Ascending aorta (tissue), 2 donors: Measurements from ENCODE around the gene BIRC5. TPM values are rescaled to one million over a fixed set of nuclear protein-coding genes. Genes with fewer than 3 reads are reported as not detected.
A peak's percentile ranks its signal among the peaks of the same experiment; 100 is the strongest.

Source experiments
- DNase-seq, 2 donors: peaks; one replicate each; pipeline ENCODE4 v3.0.0-alpha.2; 2019; ENCODE audit warnings: low spot score in 2 of 2
- H3K27ac ChIP-seq, 2 donors: fragments of 200-600 bp; sonication (generic); one replicate each; pipeline ENCODE4 v1.5.1; 2016 to 2017; ENCODE audit warnings: mild to moderate bottlenecking in 1 of 2
- H3K27me3 ChIP-seq: fragments of 200-600 bp; sonication (generic); one replicate; pipeline ENCODE4 v1.5.1; 2017
- H3K36me3 ChIP-seq, 2 donors: fragments of 200-600 bp; sonication (generic); one replicate each; pipeline ENCODE4 v1.5.1; 2016
- H3K4me1 ChIP-seq, 2 donors: fragments of 200-600 bp; sonication (generic); one replicate each; pipeline ENCODE4 v1.5.1; 2016 to 2017; ENCODE audit warnings: mild to moderate bottlenecking in 1 of 2
- H3K4me3 ChIP-seq, 2 donors: fragments of 200-600 bp; sonication (generic); one replicate each; pipeline ENCODE4 v1.5.1; 2016 to 2017; ENCODE audit warnings: mild to moderate bottlenecking in 1 of 2
- H3K9me3 ChIP-seq, 2 donors: fragments of 200-600 bp; sonication (generic); one replicate each; pipeline ENCODE4 v1.5.1; 2016
- intact Hi-C: fragments of 100-400 bp; cut with DNase I; formaldehyde crosslinking; loops from one replicate; pipeline ENCODE4 v1.15.1; 2023
- total RNA-seq: library from RNA; depleted of rRNA; stranded (reverse); fragments of >200 nt; gene quantifications from one replicate; pipeline ENCODE4 v1.1.0, GENCODE V29; 2016
- TF ChIP-seq, protein P1 (sequence below), 3 experiments: fragments of 200-600 bp in 2 of 3; fragments of 450-650 bp in 1 of 3; sonication (generic) in 2 of 3; IDR thresholded peaks; one replicate each; pipeline ENCODE4 v1.5.1; 2016 to 2019; ENCODE audit warnings: antibody characterized with exemption in 3 of 3, mild to moderate bottlenecking in 1 of 3, moderate library complexity in 1 of 3

The BIRC5 gene
- 0.11 TPM for total RNA-seq

DNA sequence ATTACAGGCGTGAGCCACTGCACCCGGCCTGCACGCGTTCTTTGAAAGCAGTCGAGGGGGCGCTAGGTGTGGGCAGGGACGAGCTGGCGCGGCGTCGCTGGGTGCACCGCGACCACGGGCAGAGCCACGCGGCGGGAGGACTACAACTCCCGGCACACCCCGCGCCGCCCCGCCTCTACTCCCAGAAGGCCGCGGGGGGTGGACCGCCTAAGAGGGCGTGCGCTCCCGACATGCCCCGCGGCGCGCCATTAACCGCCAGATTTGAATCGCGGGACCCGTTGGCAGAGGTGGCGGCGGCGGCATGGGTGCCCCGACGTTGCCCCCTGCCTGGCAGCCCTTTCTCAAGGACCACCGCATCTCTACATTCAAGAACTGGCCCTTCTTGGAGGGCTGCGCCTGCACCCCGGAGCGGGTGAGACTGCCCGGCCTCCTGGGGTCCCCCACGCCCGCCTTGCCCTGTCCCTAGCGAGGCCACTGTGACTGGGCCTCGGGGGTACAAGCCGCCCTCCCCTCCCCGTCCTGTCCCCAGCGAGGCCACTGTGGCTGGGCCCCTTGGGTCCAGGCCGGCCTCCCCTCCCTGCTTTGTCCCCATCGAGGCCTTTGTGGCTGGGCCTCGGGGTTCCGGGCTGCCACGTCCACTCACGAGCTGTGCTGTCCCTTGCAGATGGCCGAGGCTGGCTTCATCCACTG, at the start of gene BIRC5:
BIRC5 (plus strand) TSS at position 238 of the 690 bp plus-strand sequence; CDS start at position 302, 64 bp downstream.
- intact Hi-C loops: no loop called here
- Histone ChIP-seq H3K9me3 (no peaks in the 10 kb centered on the region), H3K36me3 (no peaks in the 10 kb centered on the region), H3K27ac (no peak within 1 kb of the TSS), H3K4me1 (peaks cover 4 to 5% of the 10 kb centered on the region in 2 donors), H3K27me3 (no peaks in the 10 kb centered on the region), H3K4me3 (peak within 1 kb of the TSS; percentile 27 to 59)
- TF ChIP-seq, protein P1, sequence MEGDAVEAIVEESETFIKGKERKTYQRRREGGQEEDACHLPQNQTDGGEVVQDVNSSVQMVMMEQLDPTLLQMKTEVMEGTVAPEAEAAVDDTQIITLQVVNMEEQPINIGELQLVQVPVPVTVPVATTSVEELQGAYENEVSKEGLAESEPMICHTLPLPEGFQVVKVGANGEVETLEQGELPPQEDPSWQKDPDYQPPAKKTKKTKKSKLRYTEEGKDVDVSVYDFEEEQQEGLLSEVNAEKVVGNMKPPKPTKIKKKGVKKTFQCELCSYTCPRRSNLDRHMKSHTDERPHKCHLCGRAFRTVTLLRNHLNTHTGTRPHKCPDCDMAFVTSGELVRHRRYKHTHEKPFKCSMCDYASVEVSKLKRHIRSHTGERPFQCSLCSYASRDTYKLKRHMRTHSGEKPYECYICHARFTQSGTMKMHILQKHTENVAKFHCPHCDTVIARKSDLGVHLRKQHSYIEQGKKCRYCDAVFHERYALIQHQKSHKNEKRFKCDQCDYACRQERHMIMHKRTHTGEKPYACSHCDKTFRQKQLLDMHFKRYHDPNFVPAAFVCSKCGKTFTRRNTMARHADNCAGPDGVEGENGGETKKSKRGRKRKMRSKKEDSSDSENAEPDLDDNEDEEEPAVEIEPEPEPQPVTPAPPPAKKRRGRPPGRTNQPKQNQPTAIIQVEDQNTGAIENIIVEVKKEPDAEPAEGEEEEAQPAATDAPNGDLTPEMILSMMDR (IDR thresholded peaks at IDR 0.05): no peak
- peak; percentile 31 to 92 for DNase-seq

DNA sequence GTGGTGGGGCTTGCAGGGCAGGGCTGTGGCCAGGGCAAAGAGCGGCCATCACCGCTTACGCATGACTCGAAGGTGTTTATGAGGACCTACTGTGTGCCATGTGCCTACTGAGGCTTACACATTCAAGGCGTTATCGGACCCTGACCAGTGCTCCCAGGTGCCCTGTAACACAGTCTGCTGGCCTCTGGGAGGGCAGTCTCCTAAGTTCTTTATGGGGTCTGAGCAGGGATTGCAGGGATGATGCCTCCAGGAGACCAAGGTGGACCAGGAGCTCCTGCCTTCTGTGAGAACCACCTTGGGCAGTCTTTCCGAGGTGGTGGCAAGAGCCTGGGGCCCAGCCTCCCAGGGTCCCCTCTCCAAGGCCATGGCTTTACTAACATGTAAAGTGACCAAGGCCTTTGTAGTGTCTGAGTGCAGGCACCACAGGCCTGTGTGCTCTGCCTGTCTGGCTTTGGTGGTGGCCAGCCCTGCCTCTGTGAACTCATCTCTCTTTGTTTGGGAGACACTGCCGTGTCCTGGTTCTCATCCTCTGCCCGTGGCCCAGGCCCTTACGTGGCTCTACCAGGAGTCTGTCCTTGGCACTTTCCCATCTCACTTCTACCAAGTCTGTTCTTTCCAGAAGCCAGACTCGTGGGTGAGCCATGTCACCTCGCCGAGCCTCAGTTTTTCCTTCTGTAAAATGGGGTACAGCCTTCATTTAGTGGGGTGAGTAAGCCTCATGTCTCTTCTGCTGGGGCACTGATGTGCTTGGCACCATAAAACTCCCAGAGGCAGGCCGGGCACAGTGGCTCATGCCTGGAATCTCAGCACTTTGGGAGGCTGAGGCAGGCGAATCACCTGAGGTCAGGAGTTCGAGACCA, 49.1 kb upstream of the BIRC5 start:
- Histone ChIP-seq H3K36me3 (no peaks in the 10 kb centered on the region), H3K9me3 (no peaks in the 10 kb centered on the region), H3K4me1 (peaks cover 7 to 9% of the 10 kb centered on the region in 2 donors), H3K27ac (no peak overlapping the region), H3K4me3 (no peak overlapping the region), H3K27me3 (no peaks in the 10 kb centered on the region)
- intact Hi-C loops: no loop called here
- no peak for DNase-seq
- TF ChIP-seq, protein P1 (IDR thresholded peaks at IDR 0.05): no peak

DNA sequence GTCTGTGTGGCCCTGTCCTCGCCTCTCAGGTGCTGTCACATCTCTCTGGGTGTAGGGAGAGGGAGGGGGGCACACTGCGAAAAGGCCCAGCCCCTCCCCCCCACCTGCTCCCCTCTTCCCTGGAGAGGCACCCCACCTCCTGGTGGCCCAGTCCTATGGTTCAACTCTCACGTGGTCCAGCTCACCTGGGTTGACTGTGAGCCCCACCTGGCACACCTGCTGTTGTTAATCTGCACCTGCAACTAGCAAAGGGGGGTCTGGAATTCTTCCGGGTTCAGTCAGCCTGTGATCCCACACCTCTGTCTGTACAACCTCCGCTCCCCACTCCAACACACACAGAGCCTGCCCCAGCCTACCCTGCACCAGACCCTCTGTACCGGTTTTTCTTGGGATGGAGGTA, 47.6 kb upstream of the BIRC5 start:
- no peak overlapping the region for H3K4me3 ChIP-seq
- TF ChIP-seq, protein P1 (IDR thresholded peaks at IDR 0.05): no peak
- H3K36me3 ChIP-seq: peaks cover 0 to 4% of the 10 kb centered on the region in 2 donors
- no peaks in the 10 kb centered on the region for H3K9me3 ChIP-seq
- H3K4me1 ChIP-seq: peaks cover 7 to 12% of the 10 kb centered on the region in 2 donors
- no peak for DNase-seq
- no peaks in the 10 kb centered on the region for H3K27me3 ChIP-seq
- intact Hi-C loops: no loop called here
- H3K27ac ChIP-seq: no peak overlapping the region

DNA sequence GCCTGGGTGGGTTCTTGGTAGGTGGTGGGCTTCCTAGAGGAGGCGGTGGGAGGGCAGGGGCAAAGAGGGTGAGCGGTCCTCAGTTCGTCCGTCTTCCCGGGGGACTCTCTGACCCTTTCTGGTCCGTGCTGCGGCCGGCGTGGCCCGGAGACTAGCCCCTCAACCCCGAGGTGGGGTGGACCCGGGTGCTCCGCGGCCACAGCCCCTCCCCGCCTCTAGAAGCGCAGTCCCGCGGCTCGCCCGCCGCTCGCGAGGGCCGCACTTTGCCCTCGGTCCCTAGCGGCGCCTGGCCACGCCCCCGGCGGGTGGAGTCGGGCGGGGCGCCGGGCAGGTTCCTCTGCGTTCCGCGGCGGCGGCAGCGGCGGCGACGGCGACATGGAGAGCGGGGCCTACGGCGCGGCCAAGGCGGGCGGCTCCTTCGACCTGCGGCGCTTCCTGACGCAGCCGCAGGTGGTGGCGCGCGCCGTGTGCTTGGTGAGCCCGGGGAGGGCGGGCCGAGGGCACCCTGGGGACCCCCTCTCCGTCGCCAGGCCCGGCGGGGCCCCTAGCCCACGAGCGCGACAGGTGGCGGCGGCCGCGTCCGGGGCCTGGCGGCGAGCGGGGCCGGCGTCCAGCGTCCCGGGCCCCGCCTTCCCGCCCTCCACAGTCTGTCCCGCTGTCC, 45.7 kb upstream of the BIRC5 start, which contains the start of gene SYNGR2:
SYNGR2 (plus strand) TSS at position 340 of the 661 bp plus-strand sequence; CDS start at position 376, 36 bp downstream.
- H3K4me1 ChIP-seq: peaks cover 7 to 30% of the 10 kb centered on the region in 2 donors
- H3K27me3 ChIP-seq: no peaks in the 10 kb centered on the region
- H3K9me3 ChIP-seq: no peaks in the 10 kb centered on the region
- peak in 1 of 2 donors; percentile 88 for DNase-seq
- intact Hi-C loops: loop anchor here (1.0 to 2.0 kb wide), 2 partner anchors 19 to 56 kb away; partner anchors contain the start of genes AFMID and TK1
- peak within 1 kb of the TSS; percentile 97 for H3K4me3 ChIP-seq
- TF ChIP-seq, protein P1 (IDR thresholded peaks at IDR 0.05): peak in 1 of 3 experiments; percentile 12
- H3K36me3 ChIP-seq: peaks cover 9 to 12% of the 10 kb centered on the region in 2 donors
- peak within 1 kb of the TSS; percentile 91 to 96 for H3K27ac ChIP-seq
